Neuron (in vitro differentiated cells): ENCODE results near the gene MT1E.
"Not testable (repeated sequence)": the region's sequence is repeated elsewhere in the genome, so short reads cannot be mapped to it uniquely, and the experiment has no call there.

Source experiments
- H2AFZ ChIP-seq: one replicate; pipeline ENCODE4 v1.6.1; 2013; ENCODE audit warnings: low read depth, mild to moderate bottlenecking, inconsistent platforms, low read length, moderate library complexity
- H3K27me3 ChIP-seq: one replicate; pipeline ENCODE4 v1.6.1; 2013; ENCODE audit warnings: low read length; ENCODE audit not compliant: insufficient read depth
- H3K36me3 ChIP-seq: one replicate; pipeline ENCODE4 v1.6.1; 2013; ENCODE audit warnings: low read length; ENCODE audit not compliant: insufficient read depth
- H3K4me1 ChIP-seq: one replicate; pipeline ENCODE4 v1.6.1; 2013; ENCODE audit warnings: low read length; ENCODE audit not compliant: insufficient read depth
- H3K4me3 ChIP-seq: 2 replicates; pipeline ENCODE4 v1.5.1; 2013; ENCODE audit warnings: mild to moderate bottlenecking, low read length, moderate library complexity
- H3K9me3 ChIP-seq: one replicate; pipeline ENCODE4 v1.6.1; 2013; ENCODE audit warnings: low read length

Gene MT1E

GRCh38 chr16:56610017-56610608 is 15.5 kb upstream of the MT1E start:
- no peak overlapping the region for H2AFZ ChIP-seq
- H3K9me3 ChIP-seq: no peaks in the 10 kb centered on the region
- peaks cover 24% of the 10 kb centered on the region for H3K4me1 ChIP-seq
- H3K27me3 ChIP-seq: peaks cover 46% of the 10 kb centered on the region
- H3K4me3 ChIP-seq: no peak overlapping the region
- H3K36me3 ChIP-seq: no peaks in the 10 kb centered on the region

GRCh38 chr16:56610609-56611111 is 14.9 kb upstream of the MT1E start:
- peaks cover 24% of the 10 kb centered on the region for H3K4me1 ChIP-seq
- no peak overlapping the region for H3K4me3 ChIP-seq
- no peaks in the 10 kb centered on the region for H3K36me3 ChIP-seq
- peaks cover 51% of the 10 kb centered on the region for H3K27me3 ChIP-seq
- H2AFZ ChIP-seq: no peak overlapping the region
- H3K9me3 ChIP-seq: no peaks in the 10 kb centered on the region

GRCh38 chr16:56611281-56611833 is 14.2 kb upstream of the MT1E start:
- Histone ChIP-seq H3K9me3 (no peaks in the 10 kb centered on the region), H3K4me3 (no peak overlapping the region), H3K36me3 (no peaks in the 10 kb centered on the region), H3K4me1 (peaks cover 24% of the 10 kb centered on the region), H3K27me3 (peaks cover 54% of the 10 kb centered on the region), H2AFZ (no peak overlapping the region)

GRCh38 chr16:56613706-56614105 is 11.9 kb upstream of the MT1E start:
- H3K27me3 ChIP-seq: peaks cover 66% of the 10 kb centered on the region
- H3K9me3 ChIP-seq: no peaks in the 10 kb centered on the region
- H3K4me1 ChIP-seq: peaks cover 16% of the 10 kb centered on the region
- no peaks in the 10 kb centered on the region for H3K36me3 ChIP-seq
- no peak overlapping the region for H3K4me3 ChIP-seq
- no peak overlapping the region for H2AFZ ChIP-seq

GRCh38 chr16:56614549-56614991 is 11.0 kb upstream of the MT1E start:
- Histone ChIP-seq H3K27me3 (peaks cover 66% of the 10 kb centered on the region), H3K9me3 (no peaks in the 10 kb centered on the region), H3K4me3 (no peak overlapping the region), H3K4me1 (peaks cover 7% of the 10 kb centered on the region), H3K36me3 (no peaks in the 10 kb centered on the region), H2AFZ (no peak overlapping the region)

GRCh38 chr16:56615353-56615752 is 10.2 kb upstream of the MT1E start:
- Histone ChIP-seq H3K9me3 (no peaks in the 10 kb centered on the region), H3K4me3 (no peak overlapping the region), H3K36me3 (no peaks in the 10 kb centered on the region), H3K27me3 (peaks cover 66% of the 10 kb centered on the region), H2AFZ (no peak overlapping the region), H3K4me1 (peaks cover under 1% of the 10 kb centered on the region)

GRCh38 chr16:56616608-56617211 is 8.9 kb upstream of the MT1E start:
- no peaks in the 10 kb centered on the region for H3K9me3 ChIP-seq
- H3K36me3 ChIP-seq: no peaks in the 10 kb centered on the region
- H2AFZ ChIP-seq: no peak overlapping the region
- H3K4me3 ChIP-seq: no peak overlapping the region
- no peaks in the 10 kb centered on the region for H3K4me1 ChIP-seq
- H3K27me3 ChIP-seq: peaks cover 65% of the 10 kb centered on the region

- Histone ChIP-seq H3K4me3 (no peak overlapping the region), H2AFZ (no peak overlapping the region), H3K4me1 (no peaks in the 10 kb centered on the region), H3K27me3 (peaks cover 64% of the 10 kb centered on the region), H3K36me3 (no peaks in the 10 kb centered on the region), H3K9me3 (no peaks in the 10 kb centered on the region)
Observed at GRCh38 chr16:56617212-56618085, 8.1 kb upstream of the MT1E start.

GRCh38 chr16:56618138-56618537 is 7.4 kb upstream of the MT1E start:
- H3K9me3 ChIP-seq: no peaks in the 10 kb centered on the region
- H3K36me3 ChIP-seq: no peaks in the 10 kb centered on the region
- no peak overlapping the region for H3K4me3 ChIP-seq
- no peak overlapping the region for H2AFZ ChIP-seq
- no peaks in the 10 kb centered on the region for H3K4me1 ChIP-seq
- H3K27me3 ChIP-seq: peaks cover 67% of the 10 kb centered on the region

GRCh38 chr16:56620339-56620897 is 5.2 kb upstream of the MT1E start:
- Histone ChIP-seq H3K9me3 (no peaks in the 10 kb centered on the region), H3K4me3 (no peak overlapping the region), H3K36me3 (no peaks in the 10 kb centered on the region), H3K4me1 (no peaks in the 10 kb centered on the region), H2AFZ (no peak overlapping the region), H3K27me3 (peaks cover 75% of the 10 kb centered on the region)

- H2AFZ ChIP-seq, H3K4me1 ChIP-seq, H3K9me3 ChIP-seq, H3K36me3 ChIP-seq, H3K4me3 ChIP-seq: not testable (repeated sequence)
- peaks cover 79% of the 10 kb centered on the region for H3K27me3 ChIP-seq
Observed at GRCh38 chr16:56621665-56622445, 3.7 kb upstream of the MT1E start.

- H3K27me3 ChIP-seq: peaks cover 71% of the 10 kb centered on the region
- not testable (repeated sequence) for H3K4me3 ChIP-seq
Observed at GRCh38 chr16:56623184-56623583, 2.4 kb upstream of the MT1E start.

More at GRCh38 chr16:56623184-56623583, 2.4 kb upstream of the MT1E start:
- not testable (repeated sequence) for H3K36me3 ChIP-seq, H2AFZ ChIP-seq, H3K4me1 ChIP-seq, H3K9me3 ChIP-seq
